Smooth muscle cell (in vitro differentiated cells): ENCODE results near the gene DNASE1L1. TPM values are rescaled to one million over a fixed set of nuclear protein-coding genes. Genes with fewer than 3 reads are reported as not detected.

Experiments used
- DNase-seq: peaks from one replicate; lab custom pipeline; 2025; ENCODE audit not compliant: unreplicated experiment; lab: John Stamatoyannopoulos, UW
- H2AFZ ChIP-seq: fragments of 200-600 bp; sonication (generic); 2 replicates; pipeline ENCODE4 v1.6.0; 2016; ENCODE audit warnings: antibody characterized with exemption, low read depth, mild to moderate bottlenecking
- H3F3A ChIP-seq: fragments of 200-600 bp; sonication (generic); 2 replicates; pipeline ENCODE4 v1.6.0; 2017; ENCODE audit warnings: antibody characterized with exemption, low read depth
- H3K27ac ChIP-seq: fragments of 200-600 bp; sonication (generic); 2 replicates; pipeline ENCODE4 v1.5.1; 2016; ENCODE audit warnings: low read depth, mild to moderate bottlenecking
- H3K27me3 ChIP-seq: fragments of 200-600 bp; sonication (generic); 2 replicates; pipeline ENCODE4 v1.6.1; 2016; ENCODE audit warnings: low read depth, mild to moderate bottlenecking
- H3K36me3 ChIP-seq: fragments of 200-600 bp; sonication (generic); 2 replicates; pipeline ENCODE4 v1.5.1; 2016; ENCODE audit warnings: low read depth
- H3K4me1 ChIP-seq: fragments of 200-600 bp; sonication (generic); 2 replicates; pipeline ENCODE4 v1.5.1; 2016; ENCODE audit warnings: low read depth
- H3K4me2 ChIP-seq: fragments of 200-600 bp; sonication (generic); 2 replicates; pipeline ENCODE4 v1.6.0; 2016; ENCODE audit warnings: mild to moderate bottlenecking
- H3K4me3 ChIP-seq: fragments of 200-600 bp; sonication (generic); 2 replicates; pipeline ENCODE4 v1.5.1; 2016; ENCODE audit warnings: mild to moderate bottlenecking
- H3K79me2 ChIP-seq: fragments of 200-600 bp; sonication (generic); 2 replicates; pipeline ENCODE4 v1.6.0; 2016; ENCODE audit warnings: low read depth, mild to moderate bottlenecking
- H3K9ac ChIP-seq: fragments of 200-600 bp; sonication (generic); 2 replicates; pipeline ENCODE4 v1.6.0; 2016; ENCODE audit warnings: low read depth
- H3K9me3 ChIP-seq: fragments of 200-600 bp; sonication (generic); replicated peaks from 2 replicates; pipeline ENCODE4 v1.5.1; 2016; ENCODE audit warnings: low read depth
- H4K20me1 ChIP-seq: fragments of 200-600 bp; sonication (generic); 2 replicates; pipeline ENCODE4 v1.6.0; 2016; ENCODE audit warnings: low read depth
- CTCF ChIP-seq: fragments of 200-600 bp; sonication (generic); IDR thresholded peaks from 2 replicates; pipeline ENCODE4 v1.5.1; 2017; ENCODE audit warnings: borderline replicate concordance, mild to moderate bottlenecking, antibody characterized with exemption; ENCODE audit not compliant: insufficient read depth, poor library complexity, severe bottlenecking
- WGBS: methylation state at CpG from one replicate; pipeline ENCODE4 v1.1.7; 2016; ENCODE audit warnings: low lambda C conversion rate; 5-methylcytosine and 5-hydroxymethylcytosine counted together
- polyA plus RNA-seq: library from polyadenylated mRNA; unstranded; fragments of >200 nt; fragmentation: Nextera tagmentation; extraction: Ambion mirVana; gene quantifications from 2 replicates; pipeline ENCODE4 v1.2.1, GENCODE V29; 2016
- total RNA-seq: library from RNA; depleted of rRNA; stranded (reverse); fragments of >200 nt; gene quantifications from 2 replicates; pipeline ENCODE4 v1.2.3, GENCODE V29; 2014

Gene DNASE1L1
- total and polyA plus RNA-seq, 2 experiments from 2014 or later = 30.0 to 40.4 TPM

GRCh38 chrX:154437971-154438893, 29.2 kb upstream of the DNASE1L1 start:
- 69% methylated on average over 28 of the region's 28 CpGs for WGBS
- Histone ChIP-seq H3K27ac (no peak overlapping the region), H3K79me2 (peaks cover 40% of the 10 kb centered on the region), H4K20me1 (peaks cover 26% of the 10 kb centered on the region), H3K4me3 (peak overlapping the region; percentile 56), H3K9ac (peak overlapping the region; percentile 85), H3K27me3 (no peaks in the 10 kb centered on the region), H3K9me3 (no peaks in the 10 kb centered on the region), H3K36me3 (no peaks in the 10 kb centered on the region), H3K4me2 (peak overlapping the region; percentile 84), H2AFZ (no peak overlapping the region), H3K4me1 (peaks cover 4% of the 10 kb centered on the region), H3F3A (no peaks in the 10 kb centered on the region)
- TF ChIP-seq CTCF = no peak
- no peak for DNase-seq

- Histone ChIP-seq H4K20me1 (peaks cover 26% of the 10 kb centered on the region), H3K9ac (peak within 1 kb of the TSS; percentile 85), H3K4me1 (peaks cover 4% of the 10 kb centered on the region), H3K4me3 (peak within 1 kb of the TSS; percentile 56), H3K4me2 (peak within 1 kb of the TSS; percentile 84), H3K36me3 (no peaks in the 10 kb centered on the region), H3K79me2 (peaks cover 40% of the 10 kb centered on the region), H3F3A (no peaks in the 10 kb centered on the region), H3K27ac (peak within 1 kb of the TSS; percentile 82), H2AFZ (no peak within 1 kb of the TSS), H3K27me3 (no peaks in the 10 kb centered on the region), H3K9me3 (no peaks in the 10 kb centered on the region)
- no peak for TF ChIP-seq CTCF
- 40% methylated on average over 22 of the region's 93 CpGs for WGBS
- DNase-seq = no peak
Measured at GRCh38 chrX:154436983-154437752, 28.1 kb upstream of the DNASE1L1 start, which contains the start of gene GDI1. GDI1 (plus strand) TSS chrX:154437154; CDS start chrX:154437255, 101 bp downstream.

GRCh38 chrX:154436374-154436982, 27.4 kb upstream of the DNASE1L1 start:
- peaks cover 40% of the 10 kb centered on the region for H3K79me2 ChIP-seq
- H3F3A ChIP-seq = no peaks in the 10 kb centered on the region
- peaks cover 4% of the 10 kb centered on the region for H3K4me1 ChIP-seq
- H2AFZ ChIP-seq = no peak overlapping the region
- H3K9me3 ChIP-seq = no peaks in the 10 kb centered on the region
- no peak for DNase-seq
- H3K27me3 ChIP-seq = no peaks in the 10 kb centered on the region
- peak overlapping the region; percentile 82 for H3K27ac ChIP-seq
- WGBS = 50% methylated on average over 30 of the region's 78 CpGs
- no peak for TF ChIP-seq CTCF
- H4K20me1 ChIP-seq = peaks cover 26% of the 10 kb centered on the region
- H3K9ac ChIP-seq = peak overlapping the region; percentile 85
- H3K4me3 ChIP-seq = peak overlapping the region; percentile 56
- H3K4me2 ChIP-seq = peak overlapping the region; percentile 84
- H3K36me3 ChIP-seq = no peaks in the 10 kb centered on the region
